GM18508 (cell line): ENCODE measurements around the gene CEP192.
"Not testable (repeated sequence)": the region's sequence is repeated elsewhere in the genome, so short reads cannot be mapped to it uniquely, and the experiment has no call there.

Source experiments
- ATAC-seq: cut with Tn5 transposase; IDR thresholded peaks from one replicate; pipeline ENCODE4 v1.9.1; 2021; ENCODE audit warnings: moderate number of reproducible peaks; ENCODE audit not compliant: insufficient read depth, unreplicated experiment

The CEP192 gene

GRCh38 chr18:13095466-13095865 lies 104.3 kb downstream of the CEP192 start:
- ATAC-seq, result no peak

GRCh38 chr18:13096232-13096631 lies 105.1 kb downstream of the CEP192 start:
- ATAC-seq, result no peak

- no peak for ATAC-seq
Measured at GRCh38 chr18:13096719-13097118, 105.6 kb downstream of the CEP192 start.

- ATAC-seq, result not testable (repeated sequence)
Measured at GRCh38 chr18:13098104-13098503, 106.9 kb downstream of the CEP192 start.

- ATAC-seq, result no peak
Measured at GRCh38 chr18:13099113-13099512, 108.0 kb downstream of the CEP192 start.

GRCh38 chr18:13100942-13101658 lies 109.9 kb downstream of the CEP192 start:
- no peak for ATAC-seq

- ATAC-seq, result no peak
Measured at GRCh38 chr18:13101659-13102197, 110.6 kb downstream of the CEP192 start.

GRCh38 chr18:13103366-13103765 lies 112.2 kb downstream of the CEP192 start:
- no peak for ATAC-seq

GRCh38 chr18:13105059-13105458 lies 113.9 kb downstream of the CEP192 start:
- no peak for ATAC-seq

- ATAC-seq, result no peak
Measured at GRCh38 chr18:13107074-13107473, 115.9 kb downstream of the CEP192 start.

- no peak for ATAC-seq
Measured at GRCh38 chr18:13108330-13108729, 117.2 kb downstream of the CEP192 start.

GRCh38 chr18:13110559-13110958 lies 119.4 kb downstream of the CEP192 start:
- ATAC-seq, result no peak

- ATAC-seq, result no peak
Measured at GRCh38 chr18:13112982-13113381, 121.8 kb downstream of the CEP192 start.

GRCh38 chr18:13120255-13120654 lies 129.1 kb downstream of the CEP192 start:
- ATAC-seq, result no peak

GRCh38 chr18:13120983-13121441 lies 129.8 kb downstream of the CEP192 start:
- no peak for ATAC-seq

- no peak for ATAC-seq
Measured at GRCh38 chr18:13124411-13124810, 133.2 kb downstream of the CEP192 start.

GRCh38 chr18:13125191-13125590 lies 134.0 kb downstream of the CEP192 start:
- ATAC-seq, result no peak

- no peak for ATAC-seq
Measured at GRCh38 chr18:13126966-13127598, 135.9 kb downstream of the CEP192 start.

GRCh38 chr18:13131283-13131682 lies 140.1 kb downstream of the CEP192 start:
- no peak for ATAC-seq

- no peak for ATAC-seq
Measured at GRCh38 chr18:13134551-13135401, 143.6 kb downstream of the CEP192 start.
